Body of pancreas (tissue), 4 donors: ENCODE measurements around the gene CST6. TPM values are rescaled to one million over a fixed set of nuclear protein-coding genes. Genes with fewer than 3 reads are reported as not detected.

Experiments
- ATAC-seq: fragments of 150-250 bp; one replicate; pipeline ENCODE4 v1.9.1; 2016
- DNase-seq, 4 donors: peaks; one replicate each; pipeline ENCODE4 v3.0.0-alpha.2; 2019
- H3K27ac ChIP-seq, 4 donors: fragments of 200-600 bp; sonication (generic); 1 replicate in 3 of 4; 2 replicates in 1 of 4; pipeline versions ENCODE4 v1.5.1 to v1.6.1; 2016 to 2019; ENCODE audit warnings: mild to moderate bottlenecking in 1 of 4, mixed read lengths in 1 of 4, moderate library complexity in 1 of 4
- H3K27me3 ChIP-seq, 2 donors: fragments of 200-600 bp; sonication (generic); one replicate each; pipeline ENCODE4 v1.6.0; 2016; ENCODE audit warnings: mild to moderate bottlenecking in 1 of 2
- H3K36me3 ChIP-seq, 2 donors: fragments of 200-600 bp; sonication (generic); replicated peaks in 1 of 2; 2 replicates each; pipeline ENCODE4 v1.5.1; 2016; ENCODE audit warnings: low read depth in 2 of 2; ENCODE audit not compliant: insufficient read depth in 1 of 2
- H3K4me1 ChIP-seq: fragments of 200-600 bp; sonication (generic); one replicate; pipeline ENCODE4 v1.6.0; 2016
- H3K4me3 ChIP-seq, 2 donors: fragments of 200-600 bp; sonication (generic); 1 replicate in 1 of 2; 2 replicates in 1 of 2; pipeline ENCODE4 v1.5.1; 2016 to 2019
- H3K9me3 ChIP-seq, 3 donors: fragments of 200-600 bp; sonication (generic); 1 replicate in 2 of 3; 2 replicates in 1 of 3; pipeline ENCODE4 v1.5.1; 2016
- CTCF ChIP-seq, 7 experiments: fragments of 450-650 bp in 4 of 7; fragments of 200-600 bp in 3 of 7; sonication (generic) in 3 of 7; IDR thresholded peaks; one replicate each; pipeline ENCODE4 v1.5.1; 2016 to 2019; ENCODE audit warnings: antibody characterized with exemption in 7 of 7
- POLR2A ChIP-seq, 3 donors: fragments of 450-650 bp; IDR thresholded peaks; one replicate each; pipeline ENCODE4 v1.6.1; 2016; ENCODE audit warnings: antibody characterized with exemption in 3 of 3, mild to moderate bottlenecking in 2 of 3
- WGBS, 2 donors: methylation state at CpG; one replicate each; pipeline ENCODE4 v1.1.5; 2017; 5-methylcytosine and 5-hydroxymethylcytosine counted together
- intact Hi-C: fragments of 100-400 bp; cut with DNase I; formaldehyde crosslinking; loops from one replicate; pipeline ENCODE4 v1.15.1; 2023
- total RNA-seq, 2 donors: library from RNA; depleted of rRNA; stranded (reverse); fragments of >200 nt; gene quantifications; one replicate each; pipeline ENCODE4 v1.1.0, GENCODE V29; 2016

Gene CST6
- total RNA-seq, 2 donors from 2014 or later = not detected

GRCh38 chr11:66042227-66042995 lies 30.6 kb downstream of the CST6 start:
- intact Hi-C loops = no loop called here
- no peak overlapping the region for H3K4me3 ChIP-seq
- H3K27me3 ChIP-seq = no peaks in the 10 kb centered on the region
- no peak overlapping the region for H3K27ac ChIP-seq
- H3K36me3 ChIP-seq = no peaks in the 10 kb centered on the region
- 94 to 95% methylated on average over 67 to 77 of the region's 81 CpGs for WGBS, 2 donors
- TF ChIP-seq CTCF (IDR thresholded peaks at IDR 0.05) = no peak
- no peak for TF ChIP-seq POLR2A (IDR thresholded peaks at IDR 0.05)
- H3K4me1 ChIP-seq = peaks cover 18% of the 10 kb centered on the region
- DNase-seq (no peak), ATAC-seq (no peak)
- H3K9me3 ChIP-seq = no peaks in the 10 kb centered on the region

- no peak for DNase-seq
- TF ChIP-seq POLR2A (IDR thresholded peaks at IDR 0.05) = no peak
- 94 to 95% methylated on average over 80 to 81 of the region's 88 CpGs for WGBS, 2 donors
- H3K9me3 ChIP-seq = no peaks in the 10 kb centered on the region
- ATAC-seq = no peak
- no peak overlapping the region for H3K27ac ChIP-seq
- H3K4me3 ChIP-seq = no peak overlapping the region
- intact Hi-C loops = no loop called here
- H3K4me1 ChIP-seq = peaks cover 26% of the 10 kb centered on the region
- no peaks in the 10 kb centered on the region for H3K36me3 ChIP-seq
- H3K27me3 ChIP-seq = no peaks in the 10 kb centered on the region
These were observed 31.4 kb downstream of the CST6 start for GRCh38 chr11:66042996-66043906.

- intact Hi-C loops = no loop called here
- Histone ChIP-seq H3K9me3 (no peaks in the 10 kb centered on the region), H3K27me3 (no peaks in the 10 kb centered on the region), H3K27ac (no peak overlapping the region), H3K4me3 (no peak overlapping the region), H3K4me1 (peaks cover 32% of the 10 kb centered on the region), H3K36me3 (no peaks in the 10 kb centered on the region)
- WGBS, 2 donors = 32 to 52% methylated on average over 6 of the region's 6 CpGs
- TF ChIP-seq POLR2A (IDR thresholded peaks at IDR 0.05) (no peak), CTCF (IDR thresholded peaks at IDR 0.05) (no peak)
- ATAC-seq = peak; percentile 6
- DNase-seq = no peak
These were observed 32.9 kb downstream of the CST6 start for GRCh38 chr11:66044757-66045156.

- Histone ChIP-seq H3K27ac (no peak overlapping the region), H3K9me3 (no peaks in the 10 kb centered on the region), H3K4me1 (peaks cover 28% of the 10 kb centered on the region), H3K4me3 (no peak overlapping the region), H3K27me3 (no peaks in the 10 kb centered on the region), H3K36me3 (no peaks in the 10 kb centered on the region)
- intact Hi-C loops = no loop called here
- TF ChIP-seq POLR2A (IDR thresholded peaks at IDR 0.05) (no peak), CTCF (IDR thresholded peaks at IDR 0.05) (peak; percentile 82 to 93 (median 87))
- DNase-seq = peak; percentile 77 to 83 (median 78)
- WGBS, 2 donors = 19% methylated on average over 11 of the region's 11 CpGs; no CpG with 5 or more reads in 1 of the 2 donors
- peak; percentile 82 for ATAC-seq
These were observed 33.4 kb downstream of the CST6 start for GRCh38 chr11:66045177-66045639.

GRCh38 chr11:66046901-66047300 lies 35.1 kb downstream of the CST6 start:
- Histone ChIP-seq H3K9me3 (no peaks in the 10 kb centered on the region), H3K4me1 (peaks cover 37% of the 10 kb centered on the region), H3K36me3 (no peaks in the 10 kb centered on the region), H3K4me3 (no peak overlapping the region), H3K27me3 (no peaks in the 10 kb centered on the region), H3K27ac (peak overlapping the region in 3 of 4 donors; percentile 34 to 46 (median 44))
- TF ChIP-seq POLR2A (IDR thresholded peaks at IDR 0.05) = no peak
- ATAC-seq (no peak), DNase-seq (no peak)
- intact Hi-C loops = no loop called here
- WGBS, 2 donors = 88 to 93% methylated on average over 3 of the region's 3 CpGs
